IgD-negative memory B cell (primary cell): ENCODE data around the gene RFX4. TPM values are rescaled to one million over a fixed set of nuclear protein-coding genes. Genes with fewer than 3 reads are reported as not detected.

ENCODE experiments used
- H3K27ac Mint-ChIP-seq, 3 donors: one replicate each; pipeline ENCODE4 v1.8.0; 2020 to 2022; ENCODE audit warnings: mild to moderate bottlenecking in 3 of 3, mixed read lengths in 3 of 3, moderate library complexity in 1 of 3
- H3K27me3 Mint-ChIP-seq: one replicate; pipeline ENCODE4 v1.8.0; 2021; ENCODE audit warnings: mixed read lengths
- H3K36me3 Mint-ChIP-seq: one replicate; pipeline ENCODE4 v1.8.0; 2020; ENCODE audit warnings: mild to moderate bottlenecking, mixed read lengths
- H3K4me1 Mint-ChIP-seq, 3 donors: one replicate each; pipeline ENCODE4 v1.8.0; 2020 to 2022; ENCODE audit warnings: mixed read lengths in 3 of 3, mild to moderate bottlenecking in 1 of 3
- H3K4me3 Mint-ChIP-seq, 4 donors: one replicate each; pipeline ENCODE4 v1.8.0; 2020 to 2022; ENCODE audit warnings: mild to moderate bottlenecking in 4 of 4, mixed read lengths in 4 of 4, moderate library complexity in 3 of 4
- H3K9me3 Mint-ChIP-seq, 3 donors: one replicate each; pipeline ENCODE4 v1.8.0; 2020 to 2021; ENCODE audit warnings: mixed read lengths in 3 of 3, mild to moderate bottlenecking in 1 of 3
- polyA plus RNA-seq: library from polyadenylated mRNA; unstranded; fragments of 300-500 nt; fragmentation: Illumina TruSeq; gene quantifications from one replicate; pipeline ENCODE4 v1.2.3, GENCODE V29; 2021

The RFX4 gene
- polyA plus RNA-seq, 1 donor from 2014 or later, result not detected

- Mint-ChIP-seq H3K4me1 (no peaks in the 10 kb centered on the region), H3K27me3 (peaks cover 17% of the 10 kb centered on the region), H3K27ac (no peak overlapping the region), H3K4me3 (no peak overlapping the region), H3K36me3 (peaks cover 3% of the 10 kb centered on the region), H3K9me3 (no peaks in the 10 kb centered on the region)
Observed at GRCh38 chr12:106648736-106649135, 65.9 kb downstream of the RFX4 start.

- Mint-ChIP-seq H3K27ac (no peak overlapping the region), H3K36me3 (peaks cover 3% of the 10 kb centered on the region), H3K4me3 (no peak overlapping the region), H3K9me3 (no peaks in the 10 kb centered on the region), H3K27me3 (peaks cover 12% of the 10 kb centered on the region), H3K4me1 (no peaks in the 10 kb centered on the region)
Observed at GRCh38 chr12:106651552-106651951, 68.7 kb downstream of the RFX4 start.

GRCh38 chr12:106652510-106653015 is 69.8 kb downstream of the RFX4 start:
- Mint-ChIP-seq H3K4me1 (no peaks in the 10 kb centered on the region), H3K27me3 (peaks cover 14% of the 10 kb centered on the region), H3K27ac (no peak overlapping the region)

GRCh38 chr12:106655577-106655976 is 72.8 kb downstream of the RFX4 start:
- Mint-ChIP-seq H3K9me3 (no peaks in the 10 kb centered on the region), H3K36me3 (no peaks in the 10 kb centered on the region), H3K27me3 (peaks cover 13% of the 10 kb centered on the region), H3K4me3 (no peak overlapping the region), H3K4me1 (peaks cover 0 to 4% (median 2%) of the 10 kb centered on the region in 3 donors), H3K27ac (no peak overlapping the region)

More at GRCh38 chr12:106652510-106653015, 69.8 kb downstream of the RFX4 start:
- Mint-ChIP-seq H3K9me3 (no peaks in the 10 kb centered on the region), H3K36me3 (peaks cover 3% of the 10 kb centered on the region), H3K4me3 (no peak overlapping the region)

GRCh38 chr12:106657488-106657887 is 74.7 kb downstream of the RFX4 start:
- H3K27me3 Mint-ChIP-seq, result peaks cover 9% of the 10 kb centered on the region
- H3K9me3 Mint-ChIP-seq, result peaks cover 4 to 10% (median 5%) of the 10 kb centered on the region in 3 donors
- H3K36me3 Mint-ChIP-seq, result no peaks in the 10 kb centered on the region
- peaks cover 0 to 4% (median 2%) of the 10 kb centered on the region in 3 donors for H3K4me1 Mint-ChIP-seq
- no peak overlapping the region for H3K4me3 Mint-ChIP-seq
- peak overlapping the region in 1 of 3 donors; percentile 3 for H3K27ac Mint-ChIP-seq

- peaks cover 10 to 29% (median 20%) of the 10 kb centered on the region in 3 donors for H3K9me3 Mint-ChIP-seq
Observed at GRCh38 chr12:106663385-106663784, 80.6 kb downstream of the RFX4 start.

GRCh38 chr12:106669216-106669615 is 86.4 kb downstream of the RFX4 start:
- Mint-ChIP-seq H3K27ac (no peak overlapping the region), H3K27me3 (peaks cover 24% of the 10 kb centered on the region), H3K36me3 (no peaks in the 10 kb centered on the region), H3K9me3 (peaks cover 2 to 8% (median 7%) of the 10 kb centered on the region in 3 donors), H3K4me1 (peaks cover 0 to 4% (median 0%) of the 10 kb centered on the region in 3 donors), H3K4me3 (no peak overlapping the region)

More at GRCh38 chr12:106663385-106663784, 80.6 kb downstream of the RFX4 start:
- H3K4me3 Mint-ChIP-seq, result no peak overlapping the region
- peaks cover 6% of the 10 kb centered on the region for H3K27me3 Mint-ChIP-seq
- H3K27ac Mint-ChIP-seq, result no peak overlapping the region
- H3K36me3 Mint-ChIP-seq, result peaks cover 1% of the 10 kb centered on the region
- H3K4me1 Mint-ChIP-seq, result peaks cover 0 to 4% (median 2%) of the 10 kb centered on the region in 3 donors

GRCh38 chr12:106670131-106670530 is 87.3 kb downstream of the RFX4 start:
- Mint-ChIP-seq H3K4me1 (peaks cover 0 to 4% (median 0%) of the 10 kb centered on the region in 3 donors), H3K36me3 (no peaks in the 10 kb centered on the region), H3K4me3 (no peak overlapping the region), H3K27me3 (peaks cover 26% of the 10 kb centered on the region), H3K9me3 (no peaks in the 10 kb centered on the region), H3K27ac (peak overlapping the region in 1 of 3 donors; percentile 71)

GRCh38 chr12:106671840-106672239 is 89.0 kb downstream of the RFX4 start:
- Mint-ChIP-seq H3K4me1 (peaks cover 0 to 4% (median 0%) of the 10 kb centered on the region in 3 donors), H3K9me3 (no peaks in the 10 kb centered on the region), H3K27ac (no peak overlapping the region), H3K27me3 (peaks cover 27% of the 10 kb centered on the region), H3K36me3 (no peaks in the 10 kb centered on the region), H3K4me3 (no peak overlapping the region)

GRCh38 chr12:106672314-106673025 is 89.7 kb downstream of the RFX4 start:
- Mint-ChIP-seq H3K4me3 (no peak overlapping the region), H3K9me3 (no peaks in the 10 kb centered on the region), H3K36me3 (no peaks in the 10 kb centered on the region), H3K4me1 (peaks cover 0 to 4% (median 0%) of the 10 kb centered on the region in 3 donors), H3K27ac (no peak overlapping the region), H3K27me3 (peaks cover 27% of the 10 kb centered on the region)

- Mint-ChIP-seq H3K4me3 (no peak overlapping the region), H3K36me3 (no peaks in the 10 kb centered on the region), H3K27me3 (peaks cover 24% of the 10 kb centered on the region), H3K4me1 (peaks cover 0 to 4% (median 0%) of the 10 kb centered on the region in 3 donors), H3K27ac (no peak overlapping the region), H3K9me3 (no peaks in the 10 kb centered on the region)
Observed at GRCh38 chr12:106673141-106673540, 90.3 kb downstream of the RFX4 start.

GRCh38 chr12:106675651-106676435 is 93.0 kb downstream of the RFX4 start:
- peaks cover 15% of the 10 kb centered on the region for H3K27me3 Mint-ChIP-seq
- peaks cover 0 to 4% (median 0%) of the 10 kb centered on the region in 3 donors for H3K4me1 Mint-ChIP-seq
- H3K9me3 Mint-ChIP-seq, result no peaks in the 10 kb centered on the region
- no peak overlapping the region for H3K27ac Mint-ChIP-seq
- no peaks in the 10 kb centered on the region for H3K36me3 Mint-ChIP-seq
- no peak overlapping the region for H3K4me3 Mint-ChIP-seq

GRCh38 chr12:106679574-106679973 is 96.8 kb downstream of the RFX4 start:
- H3K4me1 Mint-ChIP-seq, result no peaks in the 10 kb centered on the region
- H3K27ac Mint-ChIP-seq, result no peak overlapping the region
- H3K9me3 Mint-ChIP-seq, result no peaks in the 10 kb centered on the region
- no peak overlapping the region for H3K4me3 Mint-ChIP-seq
- peaks cover 5% of the 10 kb centered on the region for H3K27me3 Mint-ChIP-seq
- H3K36me3 Mint-ChIP-seq, result no peaks in the 10 kb centered on the region

- Mint-ChIP-seq H3K36me3 (no peaks in the 10 kb centered on the region), H3K9me3 (no peaks in the 10 kb centered on the region), H3K4me3 (no peak overlapping the region), H3K27me3 (peaks cover 4% of the 10 kb centered on the region), H3K27ac (no peak overlapping the region), H3K4me1 (no peaks in the 10 kb centered on the region)
Observed at GRCh38 chr12:106680280-106680679, 97.5 kb downstream of the RFX4 start.

- no peaks in the 10 kb centered on the region for H3K4me1 Mint-ChIP-seq
- no peaks in the 10 kb centered on the region for H3K36me3 Mint-ChIP-seq
- H3K4me3 Mint-ChIP-seq, result no peak overlapping the region
- H3K27me3 Mint-ChIP-seq, result peaks cover 3% of the 10 kb centered on the region
- H3K9me3 Mint-ChIP-seq, result no peaks in the 10 kb centered on the region
- H3K27ac Mint-ChIP-seq, result no peak overlapping the region
Observed at GRCh38 chr12:106681210-106681609, 98.4 kb downstream of the RFX4 start.
